ENCODE results near the gene DUSP5. TPM values are rescaled to one million over a fixed set of nuclear protein-coding genes. Genes with fewer than 3 reads are reported as not detected.

The DUSP5 gene
- total and polyA plus RNA-seq, 4 experiments from 2014 or later, result 3.5 to 33.7 (median 7.2) TPM

DNA sequence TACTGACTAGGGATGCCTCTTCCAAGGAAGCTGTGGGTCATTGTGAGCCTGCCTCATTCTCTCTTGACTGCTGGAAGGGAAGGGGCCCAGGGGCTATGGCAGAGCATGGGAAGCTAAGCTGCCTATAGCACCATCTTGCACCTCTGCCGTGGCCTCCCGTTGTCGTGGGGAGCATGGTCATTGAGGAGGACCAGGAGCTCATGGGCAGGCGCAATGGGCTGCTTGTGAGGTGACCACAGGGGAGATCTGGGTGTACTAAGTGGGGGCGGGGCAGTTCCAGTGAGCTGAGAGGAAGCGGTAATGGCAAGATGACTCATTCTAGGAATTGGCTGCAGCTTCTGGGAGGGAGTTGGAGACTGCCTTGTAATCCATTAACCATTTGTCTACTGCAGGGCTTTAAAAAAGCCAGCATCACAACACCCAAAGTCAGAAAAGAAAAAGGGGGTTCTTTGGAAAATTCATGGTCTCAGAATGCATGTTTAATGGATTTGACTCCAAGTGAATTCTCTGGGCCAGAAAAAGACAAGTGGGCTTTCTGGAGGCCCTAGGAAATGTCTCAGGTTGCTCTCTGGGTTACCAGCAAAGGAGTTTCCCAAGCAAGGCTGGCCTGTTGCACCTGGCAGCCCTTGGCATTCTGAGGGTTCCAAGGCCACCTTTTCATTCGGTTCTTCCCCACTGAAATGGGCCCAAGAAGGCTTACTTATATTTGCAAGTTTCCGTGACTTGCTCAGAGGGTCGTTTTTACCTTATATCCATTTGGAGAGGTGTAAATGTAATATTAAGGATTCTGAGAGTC, 3.6 kb downstream of the DUSP5 start:
- Histone ChIP-seq H3K4me1 (ENCODE audit: insufficient read depth, low read length) (peaks cover 81% of the 10 kb centered on the region), H3K27ac (ENCODE audit: low read depth, low read length) (peak overlapping the region; percentile 79), H3K4me3 (ENCODE audit: low read length in 2 of 2) (peak overlapping the region in 1 of 2 donors; percentile 83), H3K36me3 (ENCODE audit: insufficient read depth, low read length) (peaks cover 3% of the 10 kb centered on the region), H3K9me3 (ENCODE audit: control insufficient read depth in 1 of 2, low read length in 2 of 2) (no peaks in the 10 kb centered on the region), H3K27me3 (ENCODE audit: insufficient read depth, low read length) (no peaks in the 10 kb centered on the region)
- DNase-seq, result peak in 2 of 5 donors; percentile 20 to 76
- H3K4me1 Mint-ChIP-seq, result peaks cover 64 to 87% (median 80%) of the 10 kb centered on the region in 4 donors
- CTCF ChIA-PET (ENCODE audit: partially characterized antibody), result interaction anchor here (0.7 to 9.5 kb wide), 6 partner anchors 11 to 195 kb away, joined by 3 to 142 read pairs (median 12); partner anchors contain the start of gene SMNDC1
- peak overlapping the region; percentile 90 to 98 (median 96) for H3K4me3 Mint-ChIP-seq
- peaks cover 9 to 41% of the 10 kb centered on the region in 2 donors for H3K36me3 Mint-ChIP-seq
- H3K27ac Mint-ChIP-seq, result peak overlapping the region; percentile 87 to 97 (median 96)
- H3K9me3 Mint-ChIP-seq, result peaks cover 0 to 5% (median 0%) of the 10 kb centered on the region in 8 donors
- intact Hi-C loops (cut with micrococcal nuclease), result loop anchor here (5.0 kb wide), 1 partner anchor 361 kb away; no protein-coding TSS in a partner anchor
- H3K27me3 Mint-ChIP-seq, result no peaks in the 10 kb centered on the region
- POLR2A ChIA-PET (ENCODE audit: partially characterized antibody), result interaction anchor here (0.9 to 5.8 kb wide), 7 partner anchors 11 to 292 kb away, joined by 3 to 113 read pairs (median 24); partner anchors contain the start of genes MXI1 and SMNDC1

DNA sequence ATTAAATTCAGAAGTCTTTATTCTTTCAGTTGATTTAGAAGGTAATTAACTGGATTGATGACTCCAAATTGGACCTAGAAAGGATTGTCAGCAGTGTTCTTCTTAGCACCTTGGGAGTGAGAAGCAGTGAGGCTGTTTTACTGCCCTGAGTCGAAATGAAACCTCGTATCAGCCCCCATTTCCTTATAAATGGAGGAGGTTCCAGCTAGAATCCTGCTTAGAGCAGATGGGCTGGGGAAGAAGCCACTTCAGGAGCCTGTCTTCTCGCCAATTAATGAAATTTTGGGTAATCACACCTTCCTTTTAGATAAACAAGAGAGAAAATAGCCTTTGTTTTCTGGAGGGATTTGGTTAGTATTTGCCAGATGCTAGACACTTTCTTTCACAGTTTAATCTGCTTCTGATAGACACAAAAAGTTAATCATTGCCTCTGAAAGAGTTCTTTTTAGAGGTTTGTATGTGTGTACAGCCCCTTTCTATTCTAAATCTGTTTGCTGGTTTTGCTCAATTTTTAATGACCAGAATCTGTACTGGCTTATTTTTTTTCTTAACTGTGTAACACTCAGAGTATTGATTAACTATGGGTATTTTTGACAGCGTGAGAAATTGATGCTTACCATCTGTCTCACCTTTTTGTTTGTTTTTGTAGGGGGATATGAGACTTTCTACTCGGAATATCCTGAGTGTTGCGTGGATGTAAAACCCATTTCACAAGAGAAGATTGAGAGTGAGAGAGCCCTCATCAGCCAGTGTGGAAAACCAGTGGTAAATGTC, 4.6 kb downstream of the DUSP5 start:
- Histone ChIP-seq H3K9me3 (ENCODE audit: control insufficient read depth in 1 of 2, low read length in 2 of 2) (no peaks in the 10 kb centered on the region), H3K27me3 (ENCODE audit: insufficient read depth, low read length) (no peaks in the 10 kb centered on the region), H3K4me3 (ENCODE audit: low read length in 2 of 2) (peak overlapping the region in 1 of 2 donors; percentile 83), H3K4me1 (ENCODE audit: insufficient read depth, low read length) (peaks cover 80% of the 10 kb centered on the region), H3K36me3 (ENCODE audit: insufficient read depth, low read length) (peaks cover 12% of the 10 kb centered on the region), H3K27ac (ENCODE audit: low read depth, low read length) (peak overlapping the region; percentile 79)
- peaks cover 62 to 86% (median 78%) of the 10 kb centered on the region in 4 donors for H3K4me1 Mint-ChIP-seq
- no peaks in the 10 kb centered on the region for H3K27me3 Mint-ChIP-seq
- H3K27ac Mint-ChIP-seq, result peak overlapping the region; percentile 90 to 97 (median 95)
- H3K36me3 Mint-ChIP-seq, result peaks cover 18 to 44% of the 10 kb centered on the region in 2 donors
- H3K4me3 Mint-ChIP-seq, result peak overlapping the region; percentile 61 to 98 (median 96)
- H3K9me3 Mint-ChIP-seq, result peaks cover 0 to 5% (median 0%) of the 10 kb centered on the region in 8 donors
- intact Hi-C loops (cut with micrococcal nuclease), result loop anchor here (2.0 to 5.0 kb wide), 3 partner anchors 27 to 360 kb away; no protein-coding TSS in a partner anchor
- DNase-seq, result no peak
- ChIA-PET POLR2A (ENCODE audit: partially characterized antibody) (interaction anchor here (0.9 to 4.3 kb wide), 9 partner anchors 8 to 292 kb away, joined by 3 to 31 read pairs (median 5); partner anchors contain the start of gene SMNDC1), CTCF (ENCODE audit: partially characterized antibody) (interaction anchor here (1.0 to 9.5 kb wide), 7 partner anchors 11 to 197 kb away, joined by 3 to 142 read pairs (median 4); no protein-coding TSS in a partner anchor)

DNA sequence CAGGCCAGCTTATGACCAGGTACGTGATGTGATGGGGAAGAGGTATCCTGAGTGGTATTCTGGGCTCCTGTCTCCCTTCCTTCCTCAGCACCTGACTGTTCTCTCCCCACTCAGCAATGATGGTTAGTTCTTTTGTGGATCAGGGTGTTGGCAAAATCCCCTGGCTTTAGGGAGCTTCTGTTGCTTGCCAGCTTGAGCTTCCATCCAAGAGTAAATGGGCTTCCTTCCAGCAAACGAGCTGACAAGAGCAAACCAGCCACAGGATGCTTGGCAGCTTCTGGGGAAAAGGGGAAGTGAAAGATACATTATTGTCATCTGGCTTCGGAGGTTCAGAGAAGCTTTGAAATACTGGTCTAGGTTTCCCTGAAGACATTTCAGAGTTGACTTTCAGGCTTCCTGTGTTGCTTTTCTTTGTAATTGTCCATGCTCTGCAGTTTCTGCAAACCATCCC, 5.2 kb downstream of the DUSP5 start:
- Histone ChIP-seq H3K27me3 (ENCODE audit: insufficient read depth, low read length) (no peaks in the 10 kb centered on the region), H3K9me3 (ENCODE audit: control insufficient read depth in 1 of 2, low read length in 2 of 2) (no peaks in the 10 kb centered on the region), H3K4me1 (ENCODE audit: insufficient read depth, low read length) (peaks cover 80% of the 10 kb centered on the region), H3K4me3 (ENCODE audit: low read length in 2 of 2) (peak overlapping the region in 1 of 2 donors; percentile 28), H3K27ac (ENCODE audit: low read depth, low read length) (peak overlapping the region; percentile 79), H3K36me3 (ENCODE audit: insufficient read depth, low read length) (peaks cover 18% of the 10 kb centered on the region)
- POLR2A ChIA-PET (ENCODE audit: partially characterized antibody), result interaction anchor here (0.9 to 4.3 kb wide), 10 partner anchors 8 to 293 kb away, joined by 3 to 31 read pairs (median 4); partner anchors contain the start of gene SMNDC1
- intact Hi-C loops (cut with micrococcal nuclease), result loop anchor here (1.0 to 5.0 kb wide), 5 partner anchors 10 to 359 kb away; no protein-coding TSS in a partner anchor
- CTCF ChIA-PET (ENCODE audit: partially characterized antibody), result interaction anchor here (1.0 to 9.5 kb wide), 8 partner anchors 11 to 197 kb away, joined by 3 to 142 read pairs (median 4); no protein-coding TSS in a partner anchor
- H3K36me3 Mint-ChIP-seq, result peaks cover 22 to 46% of the 10 kb centered on the region in 2 donors
- peaks cover 0 to 5% (median 0%) of the 10 kb centered on the region in 8 donors for H3K9me3 Mint-ChIP-seq
- peak overlapping the region; percentile 61 to 98 (median 94) for H3K4me3 Mint-ChIP-seq
- DNase-seq, result peak in 1 of 5 donors; percentile 14
- H3K27ac Mint-ChIP-seq, result peak overlapping the region; percentile 90 to 97 (median 95)
- no peaks in the 10 kb centered on the region for H3K27me3 Mint-ChIP-seq
- peaks cover 64 to 90% (median 81%) of the 10 kb centered on the region in 4 donors for H3K4me1 Mint-ChIP-seq

DNA sequence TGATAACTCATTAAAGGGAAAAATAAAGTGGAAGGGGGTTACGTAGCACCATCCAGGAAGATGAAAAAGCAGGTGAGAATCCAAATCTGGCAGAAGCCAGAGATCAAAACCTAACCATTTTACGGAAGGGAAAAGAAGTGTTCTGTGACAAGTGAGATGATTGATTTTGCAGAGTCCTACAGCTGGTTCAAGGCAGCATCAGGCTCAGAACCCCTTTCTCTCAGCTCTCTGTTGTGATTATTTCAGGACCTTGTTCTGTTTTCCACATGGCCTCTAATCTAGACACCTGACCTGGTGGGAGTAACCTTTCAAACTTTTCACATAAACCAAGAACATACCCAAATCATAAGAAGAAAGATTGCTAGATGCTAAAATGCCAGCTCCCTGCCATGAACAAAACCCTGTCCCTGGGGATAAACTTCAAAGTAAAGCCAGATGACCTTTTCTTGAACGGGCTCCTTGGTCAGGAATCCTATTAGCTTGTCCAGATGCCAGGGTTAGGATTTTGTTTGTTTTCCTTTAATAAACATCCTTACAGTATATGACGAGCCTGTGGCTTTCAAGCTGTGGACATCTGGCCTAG, 5.9 kb downstream of the DUSP5 start:
- DNase-seq, result no peak
- intact Hi-C loops (cut with micrococcal nuclease), result loop anchor here (1.0 to 5.0 kb wide), 5 partner anchors 10 to 359 kb away; no protein-coding TSS in a partner anchor
- H3K4me1 Mint-ChIP-seq, result peaks cover 64 to 96% (median 86%) of the 10 kb centered on the region in 4 donors
- H3K9me3 Mint-ChIP-seq, result peaks cover 0 to 5% (median 0%) of the 10 kb centered on the region in 8 donors
- Histone ChIP-seq H3K27ac (ENCODE audit: low read depth, low read length) (peak overlapping the region; percentile 79), H3K4me3 (ENCODE audit: low read length in 2 of 2) (peak overlapping the region; percentile 20 to 28), H3K27me3 (ENCODE audit: insufficient read depth, low read length) (no peaks in the 10 kb centered on the region), H3K4me1 (ENCODE audit: insufficient read depth, low read length) (peaks cover 80% of the 10 kb centered on the region), H3K9me3 (ENCODE audit: control insufficient read depth in 1 of 2, low read length in 2 of 2) (no peaks in the 10 kb centered on the region), H3K36me3 (ENCODE audit: insufficient read depth, low read length) (peaks cover 26% of the 10 kb centered on the region)
- H3K27ac Mint-ChIP-seq, result peak overlapping the region; percentile 90 to 97 (median 95)
- H3K4me3 Mint-ChIP-seq, result peak overlapping the region; percentile 73 to 98 (median 94)
- ChIA-PET CTCF (ENCODE audit: partially characterized antibody) (interaction anchor here (1.0 to 9.5 kb wide), 11 partner anchors 10 to 199 kb away, joined by 3 to 142 read pairs (median 4); partner anchors contain the start of gene SMNDC1), POLR2A (ENCODE audit: partially characterized antibody) (interaction anchor here (1.2 to 4.3 kb wide), 10 partner anchors 9 to 293 kb away, joined by 3 to 31 read pairs (median 4); partner anchors contain the start of gene SMNDC1)
- H3K36me3 Mint-ChIP-seq, result peaks cover 30 to 54% of the 10 kb centered on the region in 2 donors
- no peaks in the 10 kb centered on the region for H3K27me3 Mint-ChIP-seq

DNA sequence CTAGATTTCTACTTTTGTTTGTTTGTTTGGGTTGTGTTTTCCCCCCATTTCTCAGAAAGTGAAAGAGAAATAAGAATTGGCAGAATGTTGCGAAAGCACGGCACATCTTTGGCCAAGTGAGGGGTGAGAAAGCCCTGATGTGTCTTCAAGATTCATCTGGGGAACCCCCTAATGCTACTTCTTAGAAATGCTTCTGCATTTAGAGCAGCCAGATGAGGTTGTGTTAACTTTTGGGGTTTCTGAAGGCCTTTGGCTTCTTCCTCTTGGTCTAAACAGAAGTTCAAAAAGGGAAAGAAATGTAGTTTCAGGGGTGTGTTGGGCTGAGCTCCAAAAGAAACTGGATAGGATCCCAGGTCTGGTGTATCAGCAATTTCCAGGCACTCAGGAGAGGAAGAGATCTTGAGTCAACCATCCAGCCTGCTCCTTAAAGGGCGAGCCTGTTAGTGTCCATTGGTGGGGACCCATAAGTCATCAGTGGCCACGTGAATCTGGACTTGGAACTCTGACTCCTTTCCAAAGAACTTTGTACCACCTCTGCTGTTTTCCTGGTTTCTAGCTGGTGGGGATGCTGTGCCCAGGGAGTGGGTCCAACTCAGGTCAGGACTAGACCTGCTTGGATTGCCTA, 6.5 kb downstream of the DUSP5 start:
- POLR2A ChIA-PET (ENCODE audit: partially characterized antibody), result interaction anchor here (0.8 to 4.3 kb wide), 11 partner anchors 10 to 294 kb away, joined by 3 to 31 read pairs (median 4); partner anchors contain the start of gene SMNDC1
- Histone ChIP-seq H3K36me3 (ENCODE audit: insufficient read depth, low read length) (peaks cover 32% of the 10 kb centered on the region), H3K27me3 (ENCODE audit: insufficient read depth, low read length) (no peaks in the 10 kb centered on the region), H3K27ac (ENCODE audit: low read depth, low read length) (peak overlapping the region; percentile 79), H3K4me1 (ENCODE audit: insufficient read depth, low read length) (peaks cover 78% of the 10 kb centered on the region), H3K4me3 (ENCODE audit: low read length in 2 of 2) (peak overlapping the region; percentile 20 to 28), H3K9me3 (ENCODE audit: control insufficient read depth in 1 of 2, low read length in 2 of 2) (no peaks in the 10 kb centered on the region)
- Mint-ChIP-seq H3K27ac (peak overlapping the region; percentile 90 to 97 (median 95)), H3K9me3 (peaks cover 0 to 4% (median 0%) of the 10 kb centered on the region in 8 donors), H3K4me3 (peak overlapping the region; percentile 73 to 98 (median 94)), H3K27me3 (no peaks in the 10 kb centered on the region), H3K36me3 (peaks cover 36 to 55% of the 10 kb centered on the region in 2 donors), H3K4me1 (peaks cover 64 to 96% (median 84%) of the 10 kb centered on the region in 4 donors)
- CTCF ChIA-PET (ENCODE audit: partially characterized antibody), result interaction anchor here (1.0 to 9.5 kb wide), 10 partner anchors 8 to 199 kb away, joined by 3 to 142 read pairs (median 4); partner anchors contain the start of gene SMNDC1
- DNase-seq, result peak; percentile 68 to 84 (median 74)
- intact Hi-C loops (cut with micrococcal nuclease), result loop anchor here (5.0 kb wide), 1 partner anchor 358 kb away; no protein-coding TSS in a partner anchor

Data from CD4-positive, alpha-beta memory T cell (primary cell).